HL-60 (cell line): ENCODE measurements around the gene ETV6.

Experiments
- DNase-seq, 2 experiments: peaks; one replicate each; pipeline ENCODE4 v3.0.0-alpha.2; 2010 to 2020; ENCODE audit warnings: low read depth in 1 of 2, low spot score in 1 of 2
- H3K27ac ChIP-seq: fragments of 250-450 bp; sonication (Bioruptor Pico); replicated peaks from 2 replicates; pipeline ENCODE4 v1.5.1; 2020; ENCODE audit warnings: mild to moderate bottlenecking, moderate library complexity
- H3K27me3 ChIP-seq: fragments of 250-450 bp; sonication (Bioruptor Pico); 2 replicates; pipeline ENCODE4 v1.5.1; 2021; ENCODE audit warnings: mild to moderate bottlenecking, moderate library complexity; ENCODE audit not compliant: insufficient read depth, poor library complexity, severe bottlenecking
- H3K4me3 ChIP-seq: replicated peaks from 2 replicates; pipeline ENCODE4 v1.5.1; 2011; ENCODE audit warnings: mild to moderate bottlenecking, control low read depth, low read length; ENCODE audit not compliant: insufficient read depth
- GABPA ChIP-seq: IDR thresholded peaks from 2 replicates; pipeline ENCODE4 v1.6.1; 2012; ENCODE audit warnings: low read depth
- POLR2AphosphoS5 ChIP-seq: IDR thresholded peaks from 2 replicates; pipeline ENCODE4 v1.6.1; 2012; ENCODE audit warnings: low read depth
- REST ChIP-seq: IDR thresholded peaks from 2 replicates; pipeline ENCODE4 v1.6.1; 2012; ENCODE audit warnings: low read depth; ENCODE audit not compliant: insufficient replicate concordance
- SPI1 ChIP-seq: IDR thresholded peaks from 2 replicates; pipeline ENCODE4 v1.6.1; 2012; ENCODE audit warnings: low read depth, mild to moderate bottlenecking, borderline replicate concordance
- TF ChIP-seq, protein P1 (sequence below): IDR thresholded peaks from one replicate; pipeline ENCODE4 v1.5.1; 2011; ENCODE audit warnings: low read length, control low read depth, inconsistent platforms; ENCODE audit not compliant: insufficient read depth

The ETV6 gene

GRCh38 chr12:11747969-11748368 is 98.5 kb downstream of the ETV6 start:
- Histone ChIP-seq H3K27ac (peak overlapping the region; percentile 75), H3K4me3 (no peak overlapping the region), H3K27me3 (no peaks in the 10 kb centered on the region)
- DNase-seq, result no peak
- TF ChIP-seq SPI1, result no peak
- no peak for TF ChIP-seq REST
- TF ChIP-seq, protein P1, sequence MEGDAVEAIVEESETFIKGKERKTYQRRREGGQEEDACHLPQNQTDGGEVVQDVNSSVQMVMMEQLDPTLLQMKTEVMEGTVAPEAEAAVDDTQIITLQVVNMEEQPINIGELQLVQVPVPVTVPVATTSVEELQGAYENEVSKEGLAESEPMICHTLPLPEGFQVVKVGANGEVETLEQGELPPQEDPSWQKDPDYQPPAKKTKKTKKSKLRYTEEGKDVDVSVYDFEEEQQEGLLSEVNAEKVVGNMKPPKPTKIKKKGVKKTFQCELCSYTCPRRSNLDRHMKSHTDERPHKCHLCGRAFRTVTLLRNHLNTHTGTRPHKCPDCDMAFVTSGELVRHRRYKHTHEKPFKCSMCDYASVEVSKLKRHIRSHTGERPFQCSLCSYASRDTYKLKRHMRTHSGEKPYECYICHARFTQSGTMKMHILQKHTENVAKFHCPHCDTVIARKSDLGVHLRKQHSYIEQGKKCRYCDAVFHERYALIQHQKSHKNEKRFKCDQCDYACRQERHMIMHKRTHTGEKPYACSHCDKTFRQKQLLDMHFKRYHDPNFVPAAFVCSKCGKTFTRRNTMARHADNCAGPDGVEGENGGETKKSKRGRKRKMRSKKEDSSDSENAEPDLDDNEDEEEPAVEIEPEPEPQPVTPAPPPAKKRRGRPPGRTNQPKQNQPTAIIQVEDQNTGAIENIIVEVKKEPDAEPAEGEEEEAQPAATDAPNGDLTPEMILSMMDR, result no peak
- no peak for TF ChIP-seq POLR2AphosphoS5
- no peak for TF ChIP-seq GABPA

- Histone ChIP-seq H3K4me3 (no peak overlapping the region), H3K27ac (peak overlapping the region; percentile 56), H3K27me3 (no peaks in the 10 kb centered on the region)
- TF ChIP-seq GABPA, result no peak
- TF ChIP-seq REST, result no peak
- TF ChIP-seq, protein P1, result no peak
- TF ChIP-seq POLR2AphosphoS5, result no peak
- TF ChIP-seq SPI1, result no peak
- no peak for DNase-seq
Measured at GRCh38 chr12:11748903-11749302, 99.4 kb downstream of the ETV6 start.

DNA sequence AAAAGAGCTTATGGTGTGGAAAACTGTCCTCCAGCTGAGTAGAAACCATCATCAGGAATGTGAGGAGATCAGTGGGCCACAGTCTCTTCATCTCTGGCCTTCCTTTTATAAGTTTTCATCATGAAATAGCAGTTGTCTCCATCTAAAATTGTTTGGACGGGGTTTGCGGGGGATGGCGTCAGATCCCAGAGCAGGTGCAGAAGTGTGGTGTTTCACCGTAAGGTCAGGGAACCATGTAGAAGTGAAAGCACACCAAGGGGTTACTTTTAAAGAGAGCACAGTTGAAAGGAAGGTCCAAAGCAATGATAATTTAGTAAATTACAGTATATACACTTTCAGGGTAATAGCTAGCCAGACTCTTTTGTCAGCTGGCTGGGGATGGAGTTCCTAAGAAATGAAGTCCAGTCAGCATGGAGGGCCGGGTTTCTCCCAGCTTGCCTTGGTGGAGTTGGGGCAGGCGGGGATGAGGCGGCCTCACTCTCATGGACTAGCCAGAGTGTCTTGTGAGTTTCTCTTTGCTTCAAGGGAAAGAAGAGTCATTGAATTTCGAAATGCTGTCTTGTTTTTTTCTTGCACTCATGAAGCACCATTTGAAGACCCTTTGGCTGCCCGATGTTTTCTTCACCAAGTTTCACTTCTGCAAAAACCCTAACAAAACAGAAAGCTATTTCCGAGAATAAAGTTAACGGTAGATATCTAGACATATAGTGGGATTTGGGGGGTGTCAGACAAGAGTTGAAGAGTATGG is 100.6 kb downstream of the ETV6 start:
- TF ChIP-seq SPI1 (0 out of 2 replicates have a peak, but pooled peaks have one; percentile 8), REST (no peak)
- DNase-seq, result peak in 1 of 2 experiments; percentile 62
- H3K4me3 ChIP-seq, result no peak overlapping the region
- H3K27me3 ChIP-seq, result no peaks in the 10 kb centered on the region
- peak overlapping the region; percentile 56 for H3K27ac ChIP-seq
